ENCODE measurements around the gene ZNF280B.

GRCh38 chr22:22512951-22513350 is 4.4 kb upstream of the ZNF280B start:
- TF ChIP-seq TARDBP (IDR thresholded peaks at IDR 0.05) (no peak), ZNF384 (IDR thresholded peaks at IDR 0.05) (no peak), FOXK2 (IDR thresholded peaks at IDR 0.05) (no peak), ARNT (IDR thresholded peaks at IDR 0.05) (no peak), BHLHE40 (IDR thresholded peaks at IDR 0.05; ENCODE audit: borderline replicate concordance) (no peak), HDGF (IDR thresholded peaks at IDR 0.05; ENCODE audit: borderline replicate concordance) (no peak), SP1 (IDR thresholded peaks at IDR 0.05) (no peak)

Measured in HEK293T (cell line).